Fibroblast of upper back skin (primary cell): Measurements from ENCODE around the gene CHRM1.
"Not testable (repeated sequence)": the region's sequence is repeated elsewhere in the genome, so short reads cannot be mapped to it uniquely, and the experiment has no call there.

Source experiments
- DNase-seq: peaks from one replicate; pipeline ENCODE4 v3.0.0-alpha.2; 2013

CHRM1 gene

GRCh38 chr11:62921201-62921572 lies at the start of gene CHRM1:
Gene CHRM1, minus strand, starts transcription at chr11:62921363. Its CDS starts 10,263 bp downstream, at chr11:62911100.
- no peak for DNase-seq

- no peak for DNase-seq
Observed at GRCh38 chr11:62965574-62965973, 44.4 kb upstream of the CHRM1 start.

GRCh38 chr11:62962391-62962790 lies 41.2 kb upstream of the CHRM1 start:
- no peak for DNase-seq

GRCh38 chr11:62961017-62961570 lies 39.9 kb upstream of the CHRM1 start:
- DNase-seq, result no peak

- DNase-seq, result no peak
Observed at GRCh38 chr11:62959422-62959980, 38.3 kb upstream of the CHRM1 start.

GRCh38 chr11:62958547-62959421 lies 37.6 kb upstream of the CHRM1 start:
- peak; percentile 30 for DNase-seq

- DNase-seq, result no peak
Observed at GRCh38 chr11:62957147-62957546, 36.0 kb upstream of the CHRM1 start.

- DNase-seq, result no peak
Observed at GRCh38 chr11:62954478-62954877, 33.3 kb upstream of the CHRM1 start.

- no peak for DNase-seq
Observed at GRCh38 chr11:62953811-62954210, 32.6 kb upstream of the CHRM1 start.

GRCh38 chr11:62948765-62949320 lies 27.7 kb upstream of the CHRM1 start:
- no peak for DNase-seq

GRCh38 chr11:62945538-62945937 lies 24.4 kb upstream of the CHRM1 start:
- not testable (repeated sequence) for DNase-seq

GRCh38 chr11:62937528-62937927 lies 16.4 kb upstream of the CHRM1 start:
- DNase-seq, result not testable (repeated sequence)

GRCh38 chr11:62934496-62934785 lies 13.3 kb upstream of the CHRM1 start:
- no peak for DNase-seq

- no peak for DNase-seq
Observed at GRCh38 chr11:62933750-62934495, 12.8 kb upstream of the CHRM1 start.

GRCh38 chr11:62933285-62933684 lies 12.1 kb upstream of the CHRM1 start:
- no peak for DNase-seq

- DNase-seq, result no peak
Observed at GRCh38 chr11:62931499-62932278, 10.5 kb upstream of the CHRM1 start.

- DNase-seq, result no peak
Observed at GRCh38 chr11:62930666-62931065, 9.5 kb upstream of the CHRM1 start.

GRCh38 chr11:62930157-62930556 lies 9.0 kb upstream of the CHRM1 start:
- DNase-seq, result no peak

- DNase-seq, result no peak
Observed at GRCh38 chr11:62928011-62928410, 6.8 kb upstream of the CHRM1 start.

GRCh38 chr11:62926680-62927455 lies 5.7 kb upstream of the CHRM1 start:
- DNase-seq, result no peak
